Subcutaneous abdominal adipose tissue (tissue), 5 donors: ENCODE measurements around the gene HSDL2.

Experiments used
- H3K27ac ChIP-seq: one replicate; pipeline ENCODE4 v1.7.0; 2013; ENCODE audit warnings: low read depth, mild to moderate bottlenecking, inconsistent platforms, low read length, moderate library complexity
- H3K27me3 ChIP-seq, 5 donors: one replicate each; pipeline ENCODE4 v1.7.0; 2013; ENCODE audit warnings: low read length in 5 of 5, inconsistent platforms in 1 of 5; ENCODE audit not compliant: control insufficient read depth in 5 of 5, insufficient read depth in 4 of 5
- H3K36me3 ChIP-seq, 5 donors: one replicate each; pipeline ENCODE4 v1.7.0; 2013; ENCODE audit warnings: low read length in 5 of 5; ENCODE audit not compliant: control insufficient read depth in 5 of 5, insufficient read depth in 5 of 5
- H3K4me1 ChIP-seq, 5 donors: one replicate each; pipeline ENCODE4 v1.7.0; 2013; ENCODE audit warnings: low read length in 5 of 5, mild to moderate bottlenecking in 3 of 5, moderate library complexity in 1 of 5; ENCODE audit not compliant: control insufficient read depth in 5 of 5, insufficient read depth in 5 of 5
- H3K4me3 ChIP-seq, 5 donors: one replicate each; pipeline ENCODE4 v1.7.0; 2013; ENCODE audit warnings: low read length in 5 of 5, low read depth in 1 of 5
- H3K9ac ChIP-seq, 5 donors: one replicate each; pipeline ENCODE4 v1.7.0; 2013; ENCODE audit warnings: low read length in 5 of 5, mild to moderate bottlenecking in 4 of 5, moderate library complexity in 3 of 5
- H3K9me3 ChIP-seq, 5 donors: one replicate each; pipeline ENCODE4 v1.7.0; 2013; ENCODE audit warnings: low read length in 5 of 5; ENCODE audit not compliant: control insufficient read depth in 5 of 5
- donor health status: healthy.
- donor health status: healthy.
- donor health status: healthy.
- donor health status: healthy.
- donor health status: healthy.

HSDL2 gene

GRCh38 chr9:112520069-112520468 lies 140.2 kb downstream of the HSDL2 start:
- Histone ChIP-seq H3K27me3 (no peaks in the 10 kb centered on the region), H3K27ac (no peak overlapping the region), H3K9ac (no peak overlapping the region), H3K4me1 (no peaks in the 10 kb centered on the region), H3K36me3 (no peaks in the 10 kb centered on the region), H3K9me3 (no peaks in the 10 kb centered on the region), H3K4me3 (no peak overlapping the region)

GRCh38 chr9:112520656-112521055 lies 140.7 kb downstream of the HSDL2 start:
- H3K4me3 ChIP-seq = no peak overlapping the region
- no peaks in the 10 kb centered on the region for H3K36me3 ChIP-seq
- H3K9me3 ChIP-seq = no peaks in the 10 kb centered on the region
- H3K27me3 ChIP-seq = no peaks in the 10 kb centered on the region
- no peak overlapping the region for H3K9ac ChIP-seq
- H3K27ac ChIP-seq = no peak overlapping the region
- H3K4me1 ChIP-seq = no peaks in the 10 kb centered on the region
